Astrocyte of the spinal cord (primary cell): Measurements from ENCODE around the gene BFSP2.

ENCODE experiments used
- DNase-seq: peaks from one replicate; pipeline ENCODE4 v3.0.0; 2011; ENCODE audit warnings: low read depth, low spot score
- H3K4me3 ChIP-seq: 2 replicates; pipeline ENCODE4 v1.5.1; 2011; ENCODE audit warnings: low read depth, mild to moderate bottlenecking, low read length, moderate library complexity
- in situ Hi-C: cut with HindIII; loops from 2 replicates; pipeline ENCODE4 v1.10.0; 2017; ENCODE audit warnings: low sequenced_read_pairs
- TF ChIP-seq, protein P1 (sequence below): IDR thresholded peaks from 2 replicates; pipeline ENCODE4 v1.5.1; 2012; ENCODE audit warnings: low read depth, mild to moderate bottlenecking, low read length, inconsistent platforms

BFSP2 gene

GRCh38 chr3:133487920-133488540 lies 88.2 kb downstream of the BFSP2 start:
- TF ChIP-seq, protein P1, sequence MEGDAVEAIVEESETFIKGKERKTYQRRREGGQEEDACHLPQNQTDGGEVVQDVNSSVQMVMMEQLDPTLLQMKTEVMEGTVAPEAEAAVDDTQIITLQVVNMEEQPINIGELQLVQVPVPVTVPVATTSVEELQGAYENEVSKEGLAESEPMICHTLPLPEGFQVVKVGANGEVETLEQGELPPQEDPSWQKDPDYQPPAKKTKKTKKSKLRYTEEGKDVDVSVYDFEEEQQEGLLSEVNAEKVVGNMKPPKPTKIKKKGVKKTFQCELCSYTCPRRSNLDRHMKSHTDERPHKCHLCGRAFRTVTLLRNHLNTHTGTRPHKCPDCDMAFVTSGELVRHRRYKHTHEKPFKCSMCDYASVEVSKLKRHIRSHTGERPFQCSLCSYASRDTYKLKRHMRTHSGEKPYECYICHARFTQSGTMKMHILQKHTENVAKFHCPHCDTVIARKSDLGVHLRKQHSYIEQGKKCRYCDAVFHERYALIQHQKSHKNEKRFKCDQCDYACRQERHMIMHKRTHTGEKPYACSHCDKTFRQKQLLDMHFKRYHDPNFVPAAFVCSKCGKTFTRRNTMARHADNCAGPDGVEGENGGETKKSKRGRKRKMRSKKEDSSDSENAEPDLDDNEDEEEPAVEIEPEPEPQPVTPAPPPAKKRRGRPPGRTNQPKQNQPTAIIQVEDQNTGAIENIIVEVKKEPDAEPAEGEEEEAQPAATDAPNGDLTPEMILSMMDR: peak; percentile 47
- DNase-seq: no peak
- H3K4me3 ChIP-seq: no peak overlapping the region
- in situ Hi-C loops: no loop called here

- DNase-seq: peak; percentile 54
- H3K4me3 ChIP-seq: no peak overlapping the region
- in situ Hi-C loops: no loop called here
- TF ChIP-seq, protein P1: no peak
Measured at GRCh38 chr3:133488785-133489367, 89.0 kb downstream of the BFSP2 start.

DNA sequence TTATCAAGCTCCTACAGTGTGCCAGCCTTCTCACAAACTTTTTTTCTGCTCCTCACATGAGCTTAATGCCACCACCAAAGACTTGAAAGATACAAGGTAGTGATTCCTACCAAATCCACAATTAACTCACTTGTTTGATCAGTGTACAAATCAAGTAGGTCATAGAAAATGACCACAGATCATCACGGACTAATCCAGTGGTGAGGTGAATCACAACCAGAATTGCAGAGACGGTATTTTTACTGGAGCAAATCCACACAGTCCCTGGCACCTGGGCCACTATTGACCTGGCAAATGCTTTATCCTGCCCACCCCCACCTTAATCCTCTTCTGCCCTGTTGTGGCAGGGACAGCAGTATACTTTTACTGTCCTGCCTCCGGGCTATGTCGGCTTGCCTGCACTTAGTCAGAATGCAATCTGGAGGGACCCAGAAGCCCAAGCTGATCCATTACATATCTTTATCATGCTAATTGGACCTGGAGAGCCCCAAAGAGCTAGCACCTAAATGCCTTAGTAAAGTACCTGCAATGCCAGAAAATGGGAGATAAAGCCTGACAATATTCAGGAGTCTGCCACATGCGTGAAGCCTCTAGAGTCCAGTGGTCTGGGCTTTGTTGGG lies 89.7 kb downstream of the BFSP2 start:
- TF ChIP-seq, protein P1: no peak
- in situ Hi-C loops: no loop called here
- H3K4me3 ChIP-seq: no peak overlapping the region
- peak; percentile 69 for DNase-seq

DNA sequence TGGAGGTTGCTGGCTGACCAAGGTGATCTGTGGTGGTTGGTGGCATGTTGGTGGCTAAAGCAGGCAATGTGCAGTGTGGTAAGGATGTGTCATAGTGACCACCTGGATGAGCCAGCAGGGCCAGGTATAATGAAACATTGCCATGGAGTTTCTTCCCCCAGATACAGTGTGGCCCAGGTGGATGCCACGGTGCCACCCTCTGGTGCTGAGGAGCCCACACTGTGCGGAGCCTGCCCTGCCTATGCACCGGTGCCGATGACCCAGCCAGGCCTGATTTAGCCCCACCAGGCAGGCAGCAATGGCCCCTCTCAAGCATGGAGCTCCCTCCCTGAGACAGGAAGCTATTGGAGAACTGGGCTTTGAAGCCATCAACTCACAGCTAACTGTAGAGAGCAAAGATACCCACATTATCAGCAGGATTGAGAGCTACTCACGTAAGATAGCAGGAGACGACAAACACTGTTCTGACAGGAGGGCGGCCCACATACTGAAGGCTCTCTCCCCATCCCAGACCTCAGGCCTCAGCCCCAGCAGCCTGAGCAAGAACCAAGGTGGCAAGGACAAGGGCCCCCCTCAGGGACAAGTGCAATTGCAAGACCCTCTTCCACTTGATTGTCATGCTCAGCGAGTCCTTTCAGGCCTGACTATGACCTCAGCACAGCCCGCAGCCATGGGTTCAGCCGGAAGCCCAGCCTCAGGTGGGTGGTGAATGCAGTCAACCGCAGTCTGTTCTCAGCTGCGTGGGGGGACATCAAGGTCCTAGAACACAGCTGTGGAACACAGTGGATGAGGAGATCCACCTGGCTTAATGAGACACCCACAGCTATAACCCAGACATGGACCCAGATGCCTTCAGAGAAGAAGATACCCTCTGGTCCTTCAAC lies 90.9 kb downstream of the BFSP2 start:
- TF ChIP-seq, protein P1: no peak
- no peak overlapping the region for H3K4me3 ChIP-seq
- in situ Hi-C loops: no loop called here
- no peak for DNase-seq

GRCh38 chr3:133491481-133492059 lies 91.7 kb downstream of the BFSP2 start:
- no peak overlapping the region for H3K4me3 ChIP-seq
- TF ChIP-seq, protein P1: no peak
- in situ Hi-C loops: no loop called here
- no peak for DNase-seq

GRCh38 chr3:133492159-133492741 lies 92.4 kb downstream of the BFSP2 start:
- no peak for DNase-seq
- in situ Hi-C loops: no loop called here
- H3K4me3 ChIP-seq: no peak overlapping the region
- TF ChIP-seq, protein P1: no peak
